ENCODE results near the gene GPX4.

GPX4 gene

GRCh38 chr19:1087813-1088415, 15.9 kb upstream of the GPX4 start:
- Histone ChIP-seq H4K5ac (ENCODE audit: low read length) (no peak overlapping the region), H4K8ac (ENCODE audit: low read depth, low read length) (no peak overlapping the region), H2BK5ac (ENCODE audit: low read length) (no peak overlapping the region), H2AK5ac (ENCODE audit: low read length) (no peak overlapping the region), H3K56ac (ENCODE audit: low read length) (no peak overlapping the region), H3K4ac (ENCODE audit: low read depth, low read length) (no peak overlapping the region), H3K18ac (ENCODE audit: low read length) (no peak overlapping the region), H3K27ac (ENCODE audit: low read depth, low read length) (no peak overlapping the region), H2BK15ac (replicated peaks; ENCODE audit: low read depth) (no peak overlapping the region), H2BK120ac (ENCODE audit: low read depth, low read length) (no peak overlapping the region), H3K4me2 (ENCODE audit: low read length) (no peak overlapping the region), H3K4me3 (ENCODE audit: low read length) (no peak overlapping the region), H3K36me3 (ENCODE audit: control insufficient read depth, insufficient read depth, low read length) (peaks cover 3% of the 10 kb centered on the region), H3K27me3 (ENCODE audit: insufficient read depth, low read length, poor library complexity) (no peaks in the 10 kb centered on the region), H3K4me1 (ENCODE audit: control insufficient read depth, low read depth, low read length) (no peaks in the 10 kb centered on the region), H3K23ac (ENCODE audit: low read length) (no peak overlapping the region), H3K79me2 (ENCODE audit: control insufficient read depth, insufficient read depth, low read length) (no peaks in the 10 kb centered on the region), H3K79me1 (ENCODE audit: low read length) (no peaks in the 10 kb centered on the region), H3K9ac (ENCODE audit: low read length) (no peak overlapping the region)
- no peak for DNase-seq
- no CpG with 5 or more reads among the region's 27 CpGs for WGBS (ENCODE audit: extremely low coverage, insufficient coverage, low lambda C conversion rate)

- Histone ChIP-seq H3K27me3 (ENCODE audit: insufficient read depth, low read length, poor library complexity) (no peaks in the 10 kb centered on the region), H3K4me2 (ENCODE audit: low read length) (no peak overlapping the region), H4K8ac (ENCODE audit: low read depth, low read length) (no peak overlapping the region), H3K4me1 (ENCODE audit: control insufficient read depth, low read depth, low read length) (no peaks in the 10 kb centered on the region), H2BK5ac (ENCODE audit: low read length) (no peak overlapping the region), H2BK15ac (replicated peaks; ENCODE audit: low read depth) (no peak overlapping the region), H2BK120ac (ENCODE audit: low read depth, low read length) (no peak overlapping the region), H2AK5ac (ENCODE audit: low read length) (no peak overlapping the region), H3K79me1 (ENCODE audit: low read length) (peaks cover under 1% of the 10 kb centered on the region), H3K4me3 (ENCODE audit: low read length) (no peak overlapping the region), H3K9ac (ENCODE audit: low read length) (no peak overlapping the region), H3K36me3 (ENCODE audit: control insufficient read depth, insufficient read depth, low read length) (peaks cover 3% of the 10 kb centered on the region), H4K5ac (ENCODE audit: low read length) (no peak overlapping the region), H3K18ac (ENCODE audit: low read length) (no peak overlapping the region), H3K56ac (ENCODE audit: low read length) (no peak overlapping the region), H3K79me2 (ENCODE audit: control insufficient read depth, insufficient read depth, low read length) (peaks cover 5% of the 10 kb centered on the region), H3K27ac (ENCODE audit: low read depth, low read length) (no peak overlapping the region), H3K23ac (ENCODE audit: low read length) (no peak overlapping the region), H3K4ac (ENCODE audit: low read depth, low read length) (no peak overlapping the region)
- no peak for DNase-seq
- no CpG with 5 or more reads among the region's 27 CpGs for WGBS (ENCODE audit: extremely low coverage, insufficient coverage, low lambda C conversion rate)
These were observed 15.3 kb upstream of the GPX4 start for GRCh38 chr19:1088416-1089010.

GRCh38 chr19:1089126-1089771, 14.5 kb upstream of the GPX4 start:
- Histone ChIP-seq H2BK120ac (ENCODE audit: low read depth, low read length) (no peak overlapping the region), H2BK15ac (replicated peaks; ENCODE audit: low read depth) (no peak overlapping the region), H3K56ac (ENCODE audit: low read length) (no peak overlapping the region), H2BK5ac (ENCODE audit: low read length) (no peak overlapping the region), H3K18ac (ENCODE audit: low read length) (no peak overlapping the region), H3K4me1 (ENCODE audit: control insufficient read depth, low read depth, low read length) (no peaks in the 10 kb centered on the region), H4K8ac (ENCODE audit: low read depth, low read length) (no peak overlapping the region), H3K36me3 (ENCODE audit: control insufficient read depth, insufficient read depth, low read length) (peaks cover 3% of the 10 kb centered on the region), H4K5ac (ENCODE audit: low read length) (no peak overlapping the region), H2AK5ac (ENCODE audit: low read length) (no peak overlapping the region), H3K79me1 (ENCODE audit: low read length) (peaks cover 5% of the 10 kb centered on the region), H3K27ac (ENCODE audit: low read depth, low read length) (no peak overlapping the region), H3K27me3 (ENCODE audit: insufficient read depth, low read length, poor library complexity) (no peaks in the 10 kb centered on the region), H3K79me2 (ENCODE audit: control insufficient read depth, insufficient read depth, low read length) (peaks cover 12% of the 10 kb centered on the region), H3K4me3 (ENCODE audit: low read length) (no peak overlapping the region), H3K23ac (ENCODE audit: low read length) (no peak overlapping the region), H3K9ac (ENCODE audit: low read length) (no peak overlapping the region), H3K4ac (ENCODE audit: low read depth, low read length) (no peak overlapping the region), H3K4me2 (ENCODE audit: low read length) (no peak overlapping the region)
- WGBS (ENCODE audit: extremely low coverage, insufficient coverage, low lambda C conversion rate): no CpG with 5 or more reads among the region's 32 CpGs
- DNase-seq: no peak

GRCh38 chr19:1089891-1090290, 13.9 kb upstream of the GPX4 start:
- H3K27me3 ChIP-seq (ENCODE audit: insufficient read depth, low read length, poor library complexity): no peaks in the 10 kb centered on the region

GRCh38 chr19:1090731-1091543, 12.9 kb upstream of the GPX4 start:
- H3K9ac ChIP-seq (ENCODE audit: low read length): no peak overlapping the region
- no peak overlapping the region for H3K27ac ChIP-seq (ENCODE audit: low read depth, low read length)
- no peak overlapping the region for H3K23ac ChIP-seq (ENCODE audit: low read length)
- H3K56ac ChIP-seq (ENCODE audit: low read length): no peak overlapping the region
- no peak overlapping the region for H2BK120ac ChIP-seq (ENCODE audit: low read depth, low read length)
- H3K79me2 ChIP-seq (ENCODE audit: control insufficient read depth, insufficient read depth, low read length): peaks cover 20% of the 10 kb centered on the region
- no peak overlapping the region for H4K8ac ChIP-seq (ENCODE audit: low read depth, low read length)
- H3K4ac ChIP-seq (ENCODE audit: low read depth, low read length): no peak overlapping the region
- no CpG with 5 or more reads among the region's 38 CpGs for WGBS (ENCODE audit: extremely low coverage, insufficient coverage, low lambda C conversion rate)
- no peak overlapping the region for H2AK5ac ChIP-seq (ENCODE audit: low read length)
- H3K4me3 ChIP-seq (ENCODE audit: low read length): no peak overlapping the region
- H3K27me3 ChIP-seq (ENCODE audit: insufficient read depth, low read length, poor library complexity): no peaks in the 10 kb centered on the region
- no peak overlapping the region for H2BK15ac ChIP-seq (replicated peaks; ENCODE audit: low read depth)
- no peak overlapping the region for H3K18ac ChIP-seq (ENCODE audit: low read length)
- no peak overlapping the region for H2BK5ac ChIP-seq (ENCODE audit: low read length)
- no peaks in the 10 kb centered on the region for H3K4me1 ChIP-seq (ENCODE audit: control insufficient read depth, low read depth, low read length)
- no peak for DNase-seq
- peaks cover 7% of the 10 kb centered on the region for H3K79me1 ChIP-seq (ENCODE audit: low read length)
- no peak overlapping the region for H4K5ac ChIP-seq (ENCODE audit: low read length)
- peaks cover 3% of the 10 kb centered on the region for H3K36me3 ChIP-seq (ENCODE audit: control insufficient read depth, insufficient read depth, low read length)
- H3K4me2 ChIP-seq (ENCODE audit: low read length): no peak overlapping the region

More at GRCh38 chr19:1089891-1090290, 13.9 kb upstream of the GPX4 start:
- Histone ChIP-seq H2AK5ac (ENCODE audit: low read length) (no peak overlapping the region), H2BK5ac (ENCODE audit: low read length) (no peak overlapping the region), H4K5ac (ENCODE audit: low read length) (no peak overlapping the region), H3K79me1 (ENCODE audit: low read length) (peaks cover 7% of the 10 kb centered on the region), H3K9ac (ENCODE audit: low read length) (no peak overlapping the region), H3K18ac (ENCODE audit: low read length) (no peak overlapping the region), H3K4ac (ENCODE audit: low read depth, low read length) (no peak overlapping the region), H2BK15ac (replicated peaks; ENCODE audit: low read depth) (no peak overlapping the region), H3K56ac (ENCODE audit: low read length) (no peak overlapping the region), H3K4me1 (ENCODE audit: control insufficient read depth, low read depth, low read length) (no peaks in the 10 kb centered on the region), H2BK120ac (ENCODE audit: low read depth, low read length) (no peak overlapping the region), H3K4me2 (ENCODE audit: low read length) (no peak overlapping the region), H4K8ac (ENCODE audit: low read depth, low read length) (no peak overlapping the region), H3K23ac (ENCODE audit: low read length) (no peak overlapping the region), H3K4me3 (ENCODE audit: low read length) (no peak overlapping the region), H3K36me3 (ENCODE audit: control insufficient read depth, insufficient read depth, low read length) (peaks cover 3% of the 10 kb centered on the region), H3K79me2 (ENCODE audit: control insufficient read depth, insufficient read depth, low read length) (peaks cover 18% of the 10 kb centered on the region), H3K27ac (ENCODE audit: low read depth, low read length) (no peak overlapping the region)
- no CpG with 5 or more reads among the region's 22 CpGs for WGBS (ENCODE audit: extremely low coverage, insufficient coverage, low lambda C conversion rate)
- DNase-seq: no peak
